Vagina (tissue), 2 donors: Measurements from ENCODE around the gene DHRS2.
"Not testable (repeated sequence)": the region's sequence is repeated elsewhere in the genome, so short reads cannot be mapped to it uniquely, and the experiment has no call there.

Experiments used
- CTCF ChIP-seq, 3 experiments: fragments of 450-650 bp in 2 of 3; fragments of 200-600 bp in 1 of 3; sonication (generic) in 1 of 3; IDR thresholded peaks; one replicate each; pipeline ENCODE4 v1.5.1; 2017 to 2019; ENCODE audit warnings: antibody characterized with exemption in 3 of 3, mild to moderate bottlenecking in 2 of 3, moderate library complexity in 2 of 3
- POLR2A ChIP-seq, 2 donors: fragments of 450-650 bp; IDR thresholded peaks; one replicate each; pipeline ENCODE4 v1.6.1; 2017; ENCODE audit warnings: antibody characterized with exemption in 2 of 2, mild to moderate bottlenecking in 2 of 2, moderate library complexity in 2 of 2

- TF ChIP-seq CTCF, POLR2A (IDR thresholded peaks at IDR 0.05): not testable (repeated sequence)
Measured at GRCh38 chr14:23634698-23635412, 1.3 kb upstream of the DHRS2 start.
